ENCODE results near the gene LPAR6.

LPAR6 gene

DNA sequence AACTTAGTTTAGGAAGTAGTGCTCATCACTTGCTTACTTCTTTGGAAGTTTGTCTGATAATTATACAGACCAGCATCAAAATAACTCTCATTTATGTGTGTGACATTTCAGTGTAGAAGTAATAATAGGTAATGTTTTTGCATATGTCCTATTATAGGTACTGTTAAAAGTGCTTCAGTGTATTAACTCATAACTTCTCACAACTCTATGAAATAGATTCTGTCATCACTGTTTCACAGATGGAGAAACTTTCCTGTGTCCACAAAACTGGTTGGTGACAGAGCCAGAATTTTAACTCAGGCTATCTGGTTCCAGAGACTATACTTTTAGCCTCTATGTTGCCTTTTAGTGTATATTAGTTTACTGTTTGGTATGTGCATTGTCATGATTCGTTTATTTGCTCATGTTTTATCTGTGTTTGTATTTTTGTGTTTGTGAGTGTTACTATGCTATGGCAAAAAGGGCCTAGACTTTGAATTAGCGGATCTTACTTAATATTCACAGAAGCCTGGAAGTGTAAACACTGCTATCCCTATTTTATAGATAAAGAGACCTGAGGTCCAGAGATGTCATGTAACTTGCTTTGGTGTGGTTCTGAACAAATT lies 12.7 kb downstream of the LPAR6 start:
- TF ChIP-seq CTCF (IDR thresholded peaks at IDR 0.05; ENCODE audit: control extremely low read depth, extremely low read depth, low read depth, missing control alignments), result no peak
- ChIA-PET POLR2A (no interaction called here), CTCF (no interaction called here)
- no peak for DNase-seq (ENCODE audit: extremely low spot score)

DNA sequence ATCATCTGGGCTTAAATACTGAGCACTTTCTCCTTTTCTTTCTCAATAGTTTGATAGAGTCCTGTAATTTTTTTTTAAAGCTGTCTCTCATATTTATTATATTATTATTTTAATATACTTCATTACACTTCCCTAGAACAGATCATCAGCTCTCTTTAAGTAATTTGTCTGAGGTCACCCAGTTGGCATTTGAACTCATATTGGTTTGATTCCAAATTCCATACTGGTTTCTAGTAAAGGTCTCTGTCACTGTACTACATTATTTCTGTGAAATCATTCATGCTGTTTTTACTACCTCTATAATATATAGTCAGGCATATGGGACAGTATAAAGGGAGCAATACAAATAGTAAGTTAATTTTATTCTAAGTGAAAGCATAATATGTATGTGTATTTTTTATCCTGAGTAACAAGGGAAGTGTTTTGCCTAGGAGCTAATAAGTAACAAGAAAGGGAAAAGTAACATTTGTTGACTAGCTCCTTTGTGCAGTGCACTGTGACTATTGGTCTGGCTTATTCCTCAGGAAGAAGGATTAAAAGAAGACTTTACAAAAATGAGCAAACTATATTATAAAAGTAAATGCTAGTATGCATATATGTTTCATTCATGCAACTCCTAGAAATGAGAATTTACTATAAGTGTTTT lies 14.3 kb downstream of the LPAR6 start:
- TF ChIP-seq CTCF (IDR thresholded peaks at IDR 0.05; ENCODE audit: control extremely low read depth, extremely low read depth, low read depth, missing control alignments), result no peak
- DNase-seq (ENCODE audit: extremely low spot score), result no peak
- ChIA-PET CTCF (interaction anchor here (0.6 to 1.7 kb wide), 3 partner anchors 26 to 149 kb away, joined by 3 to 5 read pairs (median 3); no protein-coding TSS in a partner anchor), POLR2A (no interaction called here)

- DNase-seq (ENCODE audit: extremely low spot score), result no peak
- CTCF ChIA-PET, result interaction anchor here (1.0 to 1.7 kb wide), 2 partner anchors 33 to 150 kb away, joined by 3 to 5 read pairs; no protein-coding TSS in a partner anchor
- no peak for TF ChIP-seq CTCF (IDR thresholded peaks at IDR 0.05; ENCODE audit: control extremely low read depth, extremely low read depth, low read depth, missing control alignments)
- POLR2A ChIA-PET, result no interaction called here
These were observed 15.2 kb downstream of the LPAR6 start for GRCh38 chr13:48397744-48398143.

- no peak for DNase-seq (ENCODE audit: extremely low spot score)
- no peak for TF ChIP-seq CTCF (IDR thresholded peaks at IDR 0.05; ENCODE audit: control extremely low read depth, extremely low read depth, low read depth, missing control alignments)
- CTCF ChIA-PET, result no interaction called here
These were observed 19.2 kb downstream of the LPAR6 start for GRCh38 chr13:48393698-48394085.

GRCh38 chr13:48393030-48393697 lies 19.7 kb downstream of the LPAR6 start:
- no peak for TF ChIP-seq CTCF (IDR thresholded peaks at IDR 0.05; ENCODE audit: control extremely low read depth, extremely low read depth, low read depth, missing control alignments)
- ChIA-PET CTCF (no interaction called here), POLR2A (no interaction called here)
- DNase-seq (ENCODE audit: extremely low spot score), result no peak

More at GRCh38 chr13:48393698-48394085, 19.2 kb downstream of the LPAR6 start:
- POLR2A ChIA-PET, result no interaction called here

DNA sequence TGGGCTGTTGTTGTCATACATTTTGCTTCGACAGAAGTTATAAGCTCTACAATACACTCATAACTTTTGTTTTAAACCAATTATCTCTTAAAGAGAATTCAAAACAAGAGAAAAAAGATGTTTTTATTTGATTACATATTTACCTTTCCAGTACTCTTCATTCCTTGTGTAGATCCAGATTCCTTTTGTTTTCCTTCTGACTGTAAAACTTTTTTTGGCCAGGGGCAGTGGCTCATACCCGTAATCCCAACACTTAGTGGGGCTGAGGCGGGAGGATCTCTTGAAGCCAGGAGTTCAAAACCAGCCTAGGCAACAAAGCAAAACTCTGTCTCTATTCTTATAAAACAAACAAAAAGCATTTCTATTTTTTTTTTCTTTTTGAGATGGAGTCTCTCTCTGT lies 21.7 kb downstream of the LPAR6 start:
- ChIA-PET POLR2A (no interaction called here), CTCF (no interaction called here)
- no peak for TF ChIP-seq CTCF (IDR thresholded peaks at IDR 0.05; ENCODE audit: control extremely low read depth, extremely low read depth, low read depth, missing control alignments)
- DNase-seq (ENCODE audit: extremely low spot score), result no peak
